HG03159 (cell line): Measurements from ENCODE around the gene MCTP2.
A peak's percentile ranks its signal among the peaks of the same experiment; 100 is the strongest.

Source experiments
- ATAC-seq: cut with Tn5 transposase; IDR thresholded peaks from one replicate; pipeline ENCODE4 v1.9.1; 2021; ENCODE audit warnings: mild to moderate bottlenecking, moderate library complexity; ENCODE audit not compliant: unreplicated experiment

MCTP2 gene

DNA sequence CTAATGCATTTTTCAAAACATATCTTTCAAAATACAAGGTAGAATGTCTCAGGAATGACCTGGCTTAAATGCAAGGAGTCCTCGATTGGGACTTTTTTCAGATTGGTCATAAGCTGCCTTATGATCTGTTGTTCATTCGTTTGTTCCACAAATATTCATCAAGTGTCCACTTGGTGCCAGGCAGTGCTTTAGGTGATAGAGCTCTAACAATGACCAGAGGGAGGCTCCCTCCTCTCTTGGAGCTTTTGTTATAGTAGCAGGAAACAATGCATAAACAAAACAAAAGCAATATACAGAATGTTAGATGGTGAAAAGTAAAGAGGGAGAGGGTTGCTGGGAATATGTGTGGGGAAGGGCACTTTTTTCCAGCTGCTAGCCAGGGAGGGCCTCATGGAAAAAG is 156.1 kb downstream of the MCTP2 start:
- no peak for ATAC-seq

- ATAC-seq = peak; percentile 66
Observed at GRCh38 chr15:94387849-94388441, 156.6 kb downstream of the MCTP2 start.

DNA sequence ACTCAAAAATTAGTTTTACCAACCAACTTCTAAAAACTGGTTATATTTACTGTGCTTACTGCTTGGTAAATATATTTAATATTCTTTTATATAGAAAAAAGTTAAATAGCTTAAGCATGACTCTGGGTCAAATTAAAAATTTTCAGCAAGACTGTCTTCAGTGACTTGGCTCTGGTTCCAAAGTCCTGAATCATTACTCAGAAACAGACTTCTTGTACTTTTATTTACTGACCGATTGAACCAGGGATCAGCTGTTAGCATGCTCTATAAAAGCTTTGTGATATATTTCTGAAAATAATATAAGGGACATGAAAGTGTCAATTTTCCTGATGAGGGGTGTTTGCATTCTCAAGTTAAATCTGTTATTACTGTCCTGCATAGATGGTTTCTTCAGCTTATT is 164.3 kb downstream of the MCTP2 start:
- ATAC-seq = no peak

DNA sequence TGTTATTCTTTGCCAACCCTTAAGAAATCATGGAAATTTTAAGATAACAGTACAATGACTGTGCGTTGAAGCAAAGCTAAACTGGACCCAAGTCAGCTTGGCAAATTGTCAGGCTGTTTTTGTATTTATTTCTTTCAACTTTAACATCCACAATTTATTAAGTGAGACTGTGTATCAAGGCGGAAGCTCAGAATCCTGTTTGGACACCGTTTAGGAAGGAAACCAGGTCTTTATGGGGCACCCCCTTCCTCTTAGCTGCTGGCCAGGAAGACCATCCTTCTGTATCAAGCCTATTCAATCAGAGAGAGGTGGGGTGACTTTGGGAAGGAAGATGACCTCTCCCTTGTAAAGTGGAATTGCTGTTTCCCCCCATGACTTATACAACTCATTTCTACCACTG is 166.0 kb downstream of the MCTP2 start:
- no peak for ATAC-seq

DNA sequence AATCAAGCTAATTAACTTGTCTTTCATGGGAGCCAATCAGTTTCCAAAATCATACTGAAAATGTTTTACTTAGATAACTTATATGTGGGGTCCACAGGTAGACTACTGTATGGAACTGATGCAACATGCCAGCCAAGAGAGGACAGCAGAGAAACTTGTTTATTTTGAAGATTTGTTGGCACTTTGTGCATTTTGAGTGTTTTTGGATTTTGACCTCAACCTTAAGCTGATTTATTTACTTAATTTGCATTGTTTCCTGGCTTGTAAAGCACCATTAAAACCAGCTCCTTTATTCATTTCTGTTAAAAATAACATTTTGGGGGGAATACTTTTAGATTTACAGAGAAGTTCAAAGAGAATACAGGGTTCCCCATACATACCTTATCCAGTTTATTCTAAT is 166.6 kb downstream of the MCTP2 start:
- no peak for ATAC-seq

GRCh38 chr15:94400526-94401298 is 169.4 kb downstream of the MCTP2 start:
- ATAC-seq = no peak

GRCh38 chr15:94403331-94403730 is 172.0 kb downstream of the MCTP2 start:
- ATAC-seq = no peak

DNA sequence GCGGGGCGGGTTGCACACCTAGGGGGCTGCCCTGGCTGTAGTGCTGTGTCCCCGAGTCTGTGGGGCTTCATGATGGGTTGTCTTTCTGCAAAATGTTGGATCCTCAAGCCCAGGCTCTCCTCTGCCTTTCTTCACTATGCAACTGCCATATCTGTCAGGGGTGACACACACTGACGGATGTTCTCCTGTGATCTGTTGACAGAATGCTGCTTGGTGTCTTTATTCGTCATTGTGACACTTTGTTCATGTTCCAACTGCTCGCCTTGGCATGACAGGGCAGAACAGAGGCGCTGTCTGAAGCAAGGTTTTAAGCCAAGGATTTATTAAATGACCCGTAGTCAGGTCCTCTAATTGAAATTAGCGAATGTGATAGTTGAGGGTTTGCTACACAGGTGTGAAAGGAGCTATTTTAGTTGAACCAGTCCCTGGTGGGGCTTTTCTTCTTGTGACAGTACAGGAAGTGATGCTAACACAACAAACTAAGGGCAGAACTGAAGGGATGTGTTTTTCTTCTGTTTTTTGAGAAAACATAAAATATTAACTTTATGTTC is 173.4 kb downstream of the MCTP2 start:
- no peak for ATAC-seq

DNA sequence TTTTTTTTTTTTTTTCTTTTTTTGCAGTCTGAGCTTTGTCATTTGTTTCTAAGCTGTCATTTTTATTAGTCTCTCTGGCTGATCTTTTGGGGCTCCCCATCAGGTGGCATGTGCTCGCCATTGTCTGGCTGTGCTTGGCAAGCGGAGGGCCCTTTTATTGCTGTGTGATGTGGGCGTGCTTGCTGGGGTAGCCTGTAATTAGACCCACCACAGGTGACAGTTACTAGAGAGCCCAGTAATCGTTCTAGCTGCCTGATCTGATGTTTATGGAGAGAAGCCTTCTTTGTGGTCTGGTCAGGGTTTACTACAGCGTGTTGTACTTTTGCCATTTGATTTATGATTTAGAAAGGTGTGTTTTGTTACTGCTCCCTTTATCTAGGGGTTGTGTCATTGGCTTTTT is 179.9 kb downstream of the MCTP2 start:
- no peak for ATAC-seq

GRCh38 chr15:94411846-94412245 is 180.5 kb downstream of the MCTP2 start:
- ATAC-seq = no peak

GRCh38 chr15:94412979-94413746 is 181.8 kb downstream of the MCTP2 start:
- peak; percentile 82 for ATAC-seq

- ATAC-seq = no peak
Observed at GRCh38 chr15:94414916-94415315, 183.6 kb downstream of the MCTP2 start.

- no peak for ATAC-seq
Observed at GRCh38 chr15:94416267-94416666, 184.9 kb downstream of the MCTP2 start.

GRCh38 chr15:94416820-94417219 is 185.5 kb downstream of the MCTP2 start:
- ATAC-seq = no peak

DNA sequence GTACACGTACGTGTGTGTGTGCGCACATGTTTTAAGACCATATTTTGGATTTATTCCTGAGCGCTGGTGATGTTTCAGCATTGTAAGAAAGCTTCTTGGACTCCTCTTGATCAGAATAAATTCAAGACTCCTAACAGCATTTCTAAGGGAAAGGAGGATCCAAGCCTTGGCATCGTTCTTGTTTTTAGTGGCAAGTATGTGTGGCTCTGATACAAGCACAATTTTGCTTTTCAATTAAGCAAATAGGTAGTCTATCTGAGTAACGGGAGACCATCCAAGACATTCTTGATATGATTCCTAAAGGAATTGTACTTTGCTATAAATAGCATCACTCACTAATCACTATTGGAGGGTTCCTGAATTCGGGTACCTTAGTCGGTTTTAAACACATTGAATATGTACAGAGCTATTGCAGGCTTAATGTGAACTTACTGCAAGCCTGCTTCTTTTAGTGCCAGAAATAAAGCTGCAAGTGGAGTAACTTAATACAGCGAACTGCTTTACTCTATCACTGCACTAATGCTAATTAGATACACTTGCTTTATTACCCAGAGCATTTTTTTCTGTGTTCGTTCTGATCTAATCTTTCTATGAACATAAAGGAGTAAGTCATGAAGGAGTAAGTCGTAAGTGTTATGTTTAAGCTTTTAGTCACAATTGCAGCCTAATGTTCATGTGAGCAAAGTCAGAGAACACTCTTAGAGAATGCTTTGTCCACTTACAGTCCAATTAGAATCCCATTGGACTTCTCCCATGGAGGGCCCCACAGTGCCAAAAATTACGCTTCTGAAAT is 186.3 kb downstream of the MCTP2 start:
- ATAC-seq = no peak

DNA sequence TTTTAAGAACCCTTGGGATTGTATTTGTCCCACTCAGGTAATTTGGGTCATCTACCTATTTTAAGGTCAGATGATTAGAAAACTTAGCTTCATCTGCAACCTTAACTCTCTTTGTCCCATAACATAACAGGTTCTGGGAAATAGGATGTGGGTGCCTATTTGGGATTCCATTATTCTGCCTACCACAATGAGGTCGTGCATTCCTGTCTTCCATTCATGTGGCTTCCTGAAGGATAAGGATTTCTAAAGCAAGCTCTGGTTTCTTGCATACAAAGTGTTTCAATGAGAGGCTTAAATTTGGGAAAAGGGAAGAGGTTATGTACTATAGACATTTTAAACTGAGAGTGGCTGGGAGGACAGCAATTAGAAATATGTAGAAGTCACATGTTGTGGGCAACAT is 190.3 kb downstream of the MCTP2 start:
- ATAC-seq = no peak

GRCh38 chr15:94432279-94432678 is 200.9 kb downstream of the MCTP2 start:
- no peak for ATAC-seq

- no peak for ATAC-seq
Observed at GRCh38 chr15:94439158-94439557, 207.8 kb downstream of the MCTP2 start.

DNA sequence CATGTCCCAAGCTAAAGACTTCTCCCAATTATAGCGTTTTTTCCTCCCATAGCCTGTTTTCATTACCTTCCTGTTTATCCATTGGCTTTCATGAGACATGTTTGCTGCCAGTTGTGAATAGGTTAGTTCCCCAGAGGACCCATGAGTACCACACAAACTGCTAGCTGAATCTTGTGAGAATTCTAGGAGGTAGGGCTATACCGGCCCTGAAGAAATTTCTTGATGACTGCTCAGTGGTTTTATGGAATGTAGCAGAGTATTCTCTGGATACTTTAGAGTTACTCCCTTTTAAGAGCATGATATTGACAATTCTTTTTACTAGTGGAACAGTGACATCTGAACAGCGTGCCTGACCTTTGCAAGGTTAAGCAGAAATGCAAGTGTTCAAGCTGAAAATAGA is 210.4 kb downstream of the MCTP2 start:
- no peak for ATAC-seq

DNA sequence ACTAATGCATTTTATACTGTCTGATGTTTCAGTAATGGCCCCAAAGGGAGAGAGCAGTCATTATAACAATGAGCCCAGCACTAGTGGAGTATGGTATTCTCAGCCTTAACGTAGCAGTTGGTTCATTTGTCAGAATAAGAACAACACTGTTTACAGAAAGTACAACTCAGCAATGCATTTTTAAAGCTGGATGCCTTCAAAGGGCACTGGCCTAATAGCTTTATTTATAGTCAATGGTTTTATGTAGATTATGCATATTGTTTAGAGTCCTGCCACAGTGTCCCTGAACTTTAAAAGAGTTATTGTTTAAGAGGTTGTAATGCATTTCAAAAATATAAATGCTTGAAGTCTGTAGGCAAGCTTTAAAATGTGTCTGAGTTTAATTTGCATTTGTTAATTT is 211.1 kb downstream of the MCTP2 start:
- ATAC-seq = no peak

- no peak for ATAC-seq
Observed at GRCh38 chr15:94443186-94443585, 211.8 kb downstream of the MCTP2 start.
